ENCODE data around the gene XYLT1. TPM values are rescaled to one million over a fixed set of nuclear protein-coding genes. Genes with fewer than 3 reads are reported as not detected.

XYLT1 gene
- total and polyA plus RNA-seq, 10 of the 15 experiments (the other 5 are each of a cell fraction or from before 2014, with no cell fraction given): 0.88 to 14.8 (median 5.8) TPM

GRCh38 chr16:17128791-17129190 lies 342.0 kb downstream of the XYLT1 start (continued):
- TF ChIP-seq SREBF1 (IDR thresholded peaks at IDR 0.05; ENCODE audit: low read length) (no peak), IKZF1 (conservative IDR thresholded peaks at IDR 0.05) (no peak)

- POLR2A ChIA-PET: no interaction called here
- Histone ChIP-seq H3K27ac (ENCODE audit: control insufficient read depth, insufficient read depth) (no peak overlapping the region), H3K27me3 (replicated peaks in 1 of 2; ENCODE audit: control insufficient read depth in 2 of 2, insufficient read depth in 2 of 2, low read length in 1 of 2) (no peaks in the 10 kb centered on the region), H3K9me3 (replicated peaks; ENCODE audit: control insufficient read depth, insufficient read depth, low read length) (peaks cover 2% of the 10 kb centered on the region; the same call in 1 of the 3 replicates), H3K4me1 (ENCODE audit: control insufficient read depth, insufficient read depth, low read length) (peaks cover 3% of the 10 kb centered on the region; the same call in 1 of the 2 replicates), H3K4me3 (no peak overlapping the region), H3K79me2 (ENCODE audit: control insufficient read depth, insufficient read depth, low read length) (no peaks in the 10 kb centered on the region), H2AFZ (ENCODE audit: control insufficient read depth, low read depth, low read length) (no peak overlapping the region), H4K20me1 (ENCODE audit: control insufficient read depth, insufficient read depth) (no peaks in the 10 kb centered on the region), H3K9ac (ENCODE audit: control insufficient read depth, insufficient read depth, low read length) (no peak overlapping the region), H3K36me3 (ENCODE audit: control insufficient read depth in 2 of 2, insufficient read depth in 2 of 2, low read length in 1 of 2) (no peaks in the 10 kb centered on the region; a peak in 1 of 4 replicates), H3K4me2 (ENCODE audit: control insufficient read depth, insufficient read depth) (no peak overlapping the region)
- in situ Hi-C loops (cut with MboI) (no loop called here), intact Hi-C loops (cut with micrococcal nuclease; ENCODE audit: unreplicated experiment) (no loop called here)
- CTCF ChIA-PET: interaction anchor here (1.0 kb wide), 1 partner anchor 8 kb away, joined by 3 read pairs; no protein-coding TSS in a partner anchor
- FAIRE-seq: no peak
- SMC1A ChIA-PET (ENCODE audit: uncharacterized antibody, unreplicated experiment): interaction anchor here (1.6 to 1.9 kb wide), 2 partner anchors 40 to 264 kb away, joined by 3 to 5 read pairs; no protein-coding TSS in a partner anchor
- TF ChIP-seq TCF7 (IDR thresholded peaks at IDR 0.05; ENCODE audit: borderline replicate concordance): no peak
- no peak for TF ChIP-seq KAT2A (conservative IDR thresholded peaks at IDR 0.05; ENCODE audit: control insufficient read depth, low read depth, low read length)
- TF ChIP-seq TBL1XR1 (IDR thresholded peaks at IDR 0.05; ENCODE audit: low read depth, low read length): no peak
- RAD21 ChIA-PET (ENCODE audit: unreplicated experiment): no interaction called here
- WGBS (ENCODE audit: insufficient coverage, insufficient replicate concordance, low lambda C conversion rate, missing lambda C conversion rate): 31% methylated on average over 3 of the region's 3 CpGs
- no peak for ATAC-seq
- DNase-seq (ENCODE audit: low read depth, low spot score): no peak
- no TSS peak for BruUV-seq (replicated peaks)
Measured at GRCh38 chr16:17126156-17126555, 344.6 kb downstream of the XYLT1 start.

- ChIA-PET POLR2A (no interaction called here), SMC1A (ENCODE audit: uncharacterized antibody, unreplicated experiment) (interaction anchor here (1.9 kb wide), 1 partner anchor 263 kb away, joined by 5 read pairs; no protein-coding TSS in a partner anchor), RAD21 (ENCODE audit: unreplicated experiment) (no interaction called here), CTCF (interaction anchor here (0.7 kb wide), 1 partner anchor 420 kb away, joined by 3 read pairs; no protein-coding TSS in a partner anchor)
- Histone ChIP-seq H3K36me3 (ENCODE audit: control insufficient read depth in 2 of 2, insufficient read depth in 2 of 2, low read length in 1 of 2) (no peaks in the 10 kb centered on the region; a peak in 1 of 4 replicates), H3K4me1 (ENCODE audit: control insufficient read depth, insufficient read depth, low read length) (no peaks in the 10 kb centered on the region), H3K79me2 (ENCODE audit: control insufficient read depth, insufficient read depth, low read length) (no peaks in the 10 kb centered on the region), H4K20me1 (ENCODE audit: control insufficient read depth, insufficient read depth) (no peaks in the 10 kb centered on the region), H3K27me3 (replicated peaks in 1 of 2; ENCODE audit: control insufficient read depth in 2 of 2, insufficient read depth in 2 of 2, low read length in 1 of 2) (no peaks in the 10 kb centered on the region), H3K9ac (ENCODE audit: control insufficient read depth, insufficient read depth, low read length) (no peak overlapping the region), H3K27ac (ENCODE audit: control insufficient read depth, insufficient read depth) (no peak overlapping the region), H2AFZ (ENCODE audit: control insufficient read depth, low read depth, low read length) (no peak overlapping the region), H3K4me3 (no peak overlapping the region), H3K4me2 (ENCODE audit: control insufficient read depth, insufficient read depth) (no peak overlapping the region), H3K9me3 (replicated peaks; ENCODE audit: control insufficient read depth, insufficient read depth, low read length) (peaks cover 2% of the 10 kb centered on the region; the same call in 1 of the 3 replicates)
- ATAC-seq: no peak
- no peak for FAIRE-seq
- TF ChIP-seq FOS (IDR thresholded peaks at IDR 0.05; ENCODE audit: borderline replicate concordance, extremely low read depth, insufficient read length) (no peak), CUX1 (IDR thresholded peaks at IDR 0.05; ENCODE audit: insufficient replicate concordance, low read depth, low read length) (no peak), POLR2AphosphoS2 (IDR thresholded peaks at IDR 0.05; ENCODE audit: low read depth, low read length) (no peak), RUNX3 (IDR thresholded peaks at IDR 0.05; ENCODE audit: low read length) (no peak)
- BruUV-seq (replicated peaks): no TSS peak
- intact Hi-C loops (cut with micrococcal nuclease; ENCODE audit: unreplicated experiment): no loop called here
- in situ Hi-C loops (cut with MboI): no loop called here
- DNase-seq (ENCODE audit: low read depth, low spot score): no peak
Measured at GRCh38 chr16:17125671-17126070, 345.1 kb downstream of the XYLT1 start.

Measured in GM12878 (cell line).